ENCODE results near the gene SFXN5.

The SFXN5 gene

DNA sequence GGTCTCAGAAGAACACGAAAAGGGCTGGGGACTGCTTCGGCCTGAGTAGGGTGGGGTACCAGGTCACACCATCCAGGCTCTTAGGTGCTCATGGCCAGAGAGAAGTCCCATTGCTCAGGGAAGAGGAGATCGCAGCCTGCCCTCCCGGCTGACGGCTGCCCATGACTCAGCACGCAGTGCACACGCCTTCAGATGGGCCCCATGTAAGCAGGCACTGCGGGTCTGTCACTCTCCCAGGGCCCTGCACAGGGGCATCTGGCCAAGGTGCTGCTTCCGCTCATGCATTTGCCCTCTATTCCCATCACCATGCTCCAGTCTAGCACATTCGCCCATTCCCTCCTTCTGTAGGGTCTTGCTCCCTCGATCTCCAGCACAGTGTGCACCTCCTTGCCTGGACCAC is 34.7 kb downstream of the SFXN5 start:
- TF ChIP-seq, protein P1, sequence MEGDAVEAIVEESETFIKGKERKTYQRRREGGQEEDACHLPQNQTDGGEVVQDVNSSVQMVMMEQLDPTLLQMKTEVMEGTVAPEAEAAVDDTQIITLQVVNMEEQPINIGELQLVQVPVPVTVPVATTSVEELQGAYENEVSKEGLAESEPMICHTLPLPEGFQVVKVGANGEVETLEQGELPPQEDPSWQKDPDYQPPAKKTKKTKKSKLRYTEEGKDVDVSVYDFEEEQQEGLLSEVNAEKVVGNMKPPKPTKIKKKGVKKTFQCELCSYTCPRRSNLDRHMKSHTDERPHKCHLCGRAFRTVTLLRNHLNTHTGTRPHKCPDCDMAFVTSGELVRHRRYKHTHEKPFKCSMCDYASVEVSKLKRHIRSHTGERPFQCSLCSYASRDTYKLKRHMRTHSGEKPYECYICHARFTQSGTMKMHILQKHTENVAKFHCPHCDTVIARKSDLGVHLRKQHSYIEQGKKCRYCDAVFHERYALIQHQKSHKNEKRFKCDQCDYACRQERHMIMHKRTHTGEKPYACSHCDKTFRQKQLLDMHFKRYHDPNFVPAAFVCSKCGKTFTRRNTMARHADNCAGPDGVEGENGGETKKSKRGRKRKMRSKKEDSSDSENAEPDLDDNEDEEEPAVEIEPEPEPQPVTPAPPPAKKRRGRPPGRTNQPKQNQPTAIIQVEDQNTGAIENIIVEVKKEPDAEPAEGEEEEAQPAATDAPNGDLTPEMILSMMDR (IDR thresholded peaks at IDR 0.05; ENCODE audit: control extremely low read depth, extremely low read depth, low read depth, missing control alignments), result no peak
- CTCF ChIA-PET, result interaction anchor here (1.3 kb wide), 1 partner anchor 45 kb away, joined by 3 read pairs; no protein-coding TSS in a partner anchor
- DNase-seq (ENCODE audit: extremely low spot score), result no peak
- POLR2A ChIA-PET, result no interaction called here

DNA sequence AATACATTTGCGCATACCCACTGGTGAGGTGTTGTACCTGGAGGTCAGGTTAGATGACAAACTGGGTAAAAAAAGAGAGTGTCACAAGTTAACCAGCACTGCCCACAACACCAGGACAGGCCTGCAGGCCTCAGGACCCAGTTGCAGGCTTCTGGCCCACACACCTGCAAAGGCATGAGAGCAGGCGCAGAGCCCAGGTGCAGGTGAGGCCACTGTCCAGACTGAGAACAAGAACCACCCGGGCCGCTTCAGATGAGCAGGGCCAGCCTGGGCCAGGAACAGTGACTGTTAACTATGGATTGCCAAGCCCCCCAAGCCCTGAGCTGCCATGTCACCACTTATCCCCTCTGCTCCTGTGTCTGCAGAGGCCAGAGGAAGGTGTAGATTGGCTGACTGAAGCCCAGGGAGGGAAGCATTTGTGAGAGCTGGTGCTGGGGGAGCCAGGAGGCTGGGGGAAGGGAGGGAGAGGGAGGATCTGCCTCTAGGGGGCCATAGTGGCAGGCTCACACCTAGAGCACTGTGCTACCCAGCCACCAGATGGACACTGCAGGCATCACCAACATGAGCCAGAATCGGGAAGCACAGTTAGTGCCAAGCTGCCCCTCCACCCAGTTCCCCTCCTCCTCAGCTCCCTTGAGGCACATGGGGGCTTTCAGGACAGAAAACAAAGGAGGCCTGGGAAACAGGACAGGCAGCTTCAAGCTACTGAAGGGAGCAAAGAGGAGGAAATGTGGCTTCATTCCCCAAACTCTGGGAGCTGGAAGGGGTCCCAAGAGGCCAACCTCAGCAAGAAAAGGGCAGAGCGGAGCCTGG is 35.4 kb downstream of the SFXN5 start:
- CTCF ChIA-PET, result interaction anchor here (1.3 kb wide), 1 partner anchor 45 kb away, joined by 3 read pairs; no protein-coding TSS in a partner anchor
- POLR2A ChIA-PET, result no interaction called here

DNA sequence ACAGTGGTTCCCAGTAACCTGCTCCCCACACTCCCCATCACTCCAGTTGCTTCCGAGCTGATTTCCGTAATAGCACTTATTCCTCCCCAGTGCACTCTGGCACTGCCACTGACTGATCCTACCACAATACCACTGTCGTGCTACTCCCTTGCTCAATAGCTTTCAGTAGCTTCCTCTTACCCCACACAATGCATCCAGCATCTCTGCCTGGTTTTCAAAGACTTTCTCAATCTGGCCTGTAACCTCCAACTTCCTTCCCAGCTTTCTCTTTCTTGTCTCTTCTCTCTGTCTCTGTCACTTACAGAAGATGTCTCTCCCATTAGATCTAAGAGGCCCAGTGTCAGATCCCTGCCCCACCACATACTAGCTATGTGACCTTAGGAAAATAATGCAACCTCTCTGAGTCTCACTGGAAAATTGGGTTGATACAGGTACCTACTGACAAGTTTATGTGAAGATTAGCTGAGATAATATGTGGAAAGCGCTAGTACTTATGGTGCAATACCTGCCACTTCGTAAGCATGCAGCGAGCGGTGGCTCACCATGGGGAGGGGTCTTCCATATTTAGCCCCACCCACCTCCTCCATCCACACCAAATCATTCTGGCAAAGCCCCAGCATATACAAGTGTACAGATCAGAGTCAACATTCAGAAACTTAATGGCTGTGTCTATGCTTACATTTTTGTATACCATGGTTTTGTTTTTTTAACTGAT is 36.7 kb downstream of the SFXN5 start:
- ChIA-PET POLR2A (interaction anchor here (0.7 kb wide), 2 partner anchors 29 to 1496 kb away, joined by 3 to 13 read pairs; no protein-coding TSS in a partner anchor), CTCF (interaction anchor here (1.0 kb wide), 1 partner anchor 51 kb away, joined by 4 read pairs; no protein-coding TSS in a partner anchor)
- no peak for DNase-seq (ENCODE audit: extremely low spot score)
- TF ChIP-seq, protein P1 (IDR thresholded peaks at IDR 0.05; ENCODE audit: control extremely low read depth, extremely low read depth, low read depth, missing control alignments), result no peak

More for the DNA sequence above, 35.4 kb downstream of the SFXN5 start:
- TF ChIP-seq, protein P1 (IDR thresholded peaks at IDR 0.05; ENCODE audit: control extremely low read depth, extremely low read depth, low read depth, missing control alignments), result no peak
- DNase-seq (ENCODE audit: extremely low spot score), result no peak

DNA sequence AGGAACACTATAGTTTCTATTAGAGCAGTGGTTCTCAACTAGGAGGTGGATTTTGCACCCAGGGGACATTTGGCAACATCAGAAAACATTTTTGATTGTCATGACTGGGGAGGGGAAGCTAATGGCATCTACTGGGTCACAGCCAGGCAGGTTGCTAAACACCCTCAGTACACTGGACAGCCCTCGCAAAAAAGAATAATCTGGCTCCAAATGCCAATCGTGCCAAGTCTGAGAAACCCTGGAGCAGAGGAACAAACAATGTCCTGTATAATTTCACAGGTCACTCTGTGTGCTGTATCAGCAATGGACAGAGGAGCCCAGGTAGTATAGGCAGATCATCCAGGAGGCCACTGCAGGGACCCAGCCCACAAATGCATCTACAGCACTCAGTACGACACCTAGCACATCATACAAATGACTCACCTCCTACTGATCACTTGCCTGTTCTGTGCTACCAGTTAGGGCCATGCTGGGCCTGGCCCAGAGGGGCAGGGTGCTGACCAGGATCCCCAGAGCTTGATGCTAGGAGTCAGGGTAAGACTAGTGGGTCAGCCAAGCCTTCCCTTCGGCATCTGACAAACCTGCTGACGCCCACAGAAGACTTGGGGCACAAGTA is 37.6 kb downstream of the SFXN5 start:
- ChIA-PET POLR2A (no interaction called here), CTCF (no interaction called here)
- TF ChIP-seq, protein P1 (IDR thresholded peaks at IDR 0.05; ENCODE audit: control extremely low read depth, extremely low read depth, low read depth, missing control alignments), result no peak
- no peak for DNase-seq (ENCODE audit: extremely low spot score)

DNA sequence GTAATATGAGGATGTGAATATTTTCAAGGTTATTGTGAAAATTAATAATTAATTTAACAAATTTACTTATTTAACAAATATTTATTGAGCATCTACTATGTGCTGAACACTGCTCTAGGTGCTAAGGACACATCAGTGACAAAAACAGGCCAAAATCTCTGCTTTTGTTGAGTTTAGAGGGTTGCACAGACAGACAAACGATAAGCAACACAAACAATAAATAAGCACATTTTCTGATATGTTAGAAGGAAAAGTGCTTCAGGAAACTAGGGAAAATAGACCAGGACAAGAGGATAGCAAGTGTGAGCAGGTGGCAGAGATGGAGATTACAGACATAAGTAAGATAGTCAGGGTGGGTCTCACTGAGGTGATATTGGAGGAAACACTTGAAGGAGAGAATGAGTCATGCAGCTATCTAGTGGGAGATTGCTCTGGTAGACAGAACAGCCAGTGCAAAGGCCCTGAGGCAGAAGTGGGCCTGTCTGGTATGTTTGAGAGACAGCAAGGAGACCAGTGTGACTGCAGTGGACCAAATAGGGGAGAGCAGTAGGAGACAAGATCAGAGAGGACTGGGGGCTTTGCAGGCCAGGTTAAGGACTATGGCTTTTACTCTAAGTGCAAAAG is 38.3 kb downstream of the SFXN5 start:
- ChIA-PET POLR2A (no interaction called here), CTCF (interaction anchor here (1.5 kb wide), 1 partner anchor 144 kb away, joined by 4 read pairs; no protein-coding TSS in a partner anchor)

More for the DNA sequence above, 38.3 kb downstream of the SFXN5 start:
- TF ChIP-seq, protein P1 (IDR thresholded peaks at IDR 0.05; ENCODE audit: control extremely low read depth, extremely low read depth, low read depth, missing control alignments), result no peak
- DNase-seq (ENCODE audit: extremely low spot score), result no peak
